ENCODE measurements around the gene CDH11.

DNA sequence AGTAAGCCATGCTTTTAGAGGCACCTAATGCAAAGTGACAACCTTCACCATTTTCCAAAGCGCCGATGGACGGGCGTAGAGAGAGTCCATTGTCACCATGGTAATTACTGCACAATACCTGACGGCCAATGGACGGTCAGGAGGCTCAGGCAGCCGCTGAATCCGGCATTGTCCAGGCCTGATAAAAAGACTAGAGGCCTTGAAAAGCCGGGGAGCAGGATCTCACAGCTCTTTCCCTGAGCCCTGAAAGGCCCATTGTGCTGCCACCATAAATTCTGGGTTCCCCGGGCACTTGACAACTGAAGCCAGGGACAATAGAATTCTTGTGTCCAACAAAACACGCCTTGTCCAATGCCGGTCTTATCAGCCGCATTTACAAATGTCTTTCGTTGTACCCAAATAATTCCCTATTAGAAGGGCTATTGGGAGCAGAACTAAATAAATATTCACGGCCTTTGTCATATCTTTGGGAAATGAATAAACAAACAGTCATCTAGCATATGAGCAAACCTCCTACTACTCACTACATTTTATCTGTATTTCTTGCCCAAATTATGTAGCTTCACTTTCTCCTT is 62.4 kb downstream of the CDH11 start:
- TF ChIP-seq, protein P1, sequence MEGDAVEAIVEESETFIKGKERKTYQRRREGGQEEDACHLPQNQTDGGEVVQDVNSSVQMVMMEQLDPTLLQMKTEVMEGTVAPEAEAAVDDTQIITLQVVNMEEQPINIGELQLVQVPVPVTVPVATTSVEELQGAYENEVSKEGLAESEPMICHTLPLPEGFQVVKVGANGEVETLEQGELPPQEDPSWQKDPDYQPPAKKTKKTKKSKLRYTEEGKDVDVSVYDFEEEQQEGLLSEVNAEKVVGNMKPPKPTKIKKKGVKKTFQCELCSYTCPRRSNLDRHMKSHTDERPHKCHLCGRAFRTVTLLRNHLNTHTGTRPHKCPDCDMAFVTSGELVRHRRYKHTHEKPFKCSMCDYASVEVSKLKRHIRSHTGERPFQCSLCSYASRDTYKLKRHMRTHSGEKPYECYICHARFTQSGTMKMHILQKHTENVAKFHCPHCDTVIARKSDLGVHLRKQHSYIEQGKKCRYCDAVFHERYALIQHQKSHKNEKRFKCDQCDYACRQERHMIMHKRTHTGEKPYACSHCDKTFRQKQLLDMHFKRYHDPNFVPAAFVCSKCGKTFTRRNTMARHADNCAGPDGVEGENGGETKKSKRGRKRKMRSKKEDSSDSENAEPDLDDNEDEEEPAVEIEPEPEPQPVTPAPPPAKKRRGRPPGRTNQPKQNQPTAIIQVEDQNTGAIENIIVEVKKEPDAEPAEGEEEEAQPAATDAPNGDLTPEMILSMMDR (IDR thresholded peaks at IDR 0.05) = no peak
- TF ChIP-seq POLR2A (IDR thresholded peaks at IDR 0.05) = no peak
